ENCODE measurements around the gene C2orf49.

- TF ChIP-seq POLR2AphosphoS5 (IDR thresholded peaks at IDR 0.05) (no peak), CTCF (IDR thresholded peaks at IDR 0.05) (no peak)
Observed at GRCh38 chr2:105297216-105297615, 40.1 kb upstream of the C2orf49 start.
